Endodermal cell (in vitro differentiated cells): ENCODE results near the gene LSM14B. TPM values are rescaled to one million over a fixed set of nuclear protein-coding genes. Genes with fewer than 3 reads are reported as not detected.

Experiments
- DNase-seq: peaks from one replicate; pipeline ENCODE4 v3.0.0-alpha.2; 2017
- H3K27ac ChIP-seq: 2 replicates; pipeline ENCODE4 v1.5.1; 2013; ENCODE audit warnings: mild to moderate bottlenecking, low read depth, low read length, moderate library complexity
- H3K27me3 ChIP-seq: 2 replicates; pipeline ENCODE4 v1.6.1; 2013; ENCODE audit warnings: mild to moderate bottlenecking, low read length, moderate library complexity; ENCODE audit not compliant: insufficient read depth, control insufficient read depth, poor library complexity, severe bottlenecking
- H3K36me3 ChIP-seq: 2 replicates; pipeline ENCODE4 v1.7.0; 2013; ENCODE audit warnings: mild to moderate bottlenecking, low read length, moderate library complexity; ENCODE audit not compliant: control insufficient read depth, insufficient read depth
- H3K4me1 ChIP-seq: one replicate; pipeline ENCODE4 v1.7.0; 2013; ENCODE audit warnings: low read length; ENCODE audit not compliant: control insufficient read depth, insufficient read depth
- H3K4me3 ChIP-seq: 2 replicates; pipeline ENCODE4 v1.5.1; 2013; ENCODE audit warnings: mild to moderate bottlenecking, low read length, moderate library complexity
- H3K9ac ChIP-seq: 2 replicates; pipeline ENCODE4 v1.6.1; 2013; ENCODE audit warnings: mild to moderate bottlenecking, low read length, moderate library complexity; ENCODE audit not compliant: poor library complexity, severe bottlenecking; ENCODE audit errors: extremely low read depth
- H3K9me3 ChIP-seq: 2 replicates; pipeline ENCODE4 v1.6.1; 2013; ENCODE audit warnings: mild to moderate bottlenecking, low read length, moderate library complexity; ENCODE audit not compliant: control insufficient read depth
- H3K27ac Mint-ChIP-seq: 2 replicates; pipeline ENCODE4 v1.8.0; 2020; ENCODE audit warnings: mixed read lengths
- H3K27me3 Mint-ChIP-seq: 2 replicates; pipeline ENCODE4 v1.8.0; 2021; ENCODE audit warnings: mild to moderate bottlenecking, mixed read lengths; ENCODE audit not compliant: insufficient read depth
- H3K36me3 Mint-ChIP-seq: 2 replicates; pipeline ENCODE4 v1.8.0; 2020; ENCODE audit warnings: low read depth, mixed read lengths
- H3K4me1 Mint-ChIP-seq: 2 replicates; pipeline ENCODE4 v1.8.0; 2020; ENCODE audit warnings: mixed read lengths
- H3K4me3 Mint-ChIP-seq: 2 replicates; pipeline ENCODE4 v1.8.0; 2020; ENCODE audit warnings: mild to moderate bottlenecking, moderate library complexity, mixed read lengths
- H3K9me3 Mint-ChIP-seq: 2 replicates; pipeline ENCODE4 v1.8.0; 2020; ENCODE audit warnings: mild to moderate bottlenecking, mixed read lengths
- CTCF ChIP-seq: fragments of 200-600 bp; sonication (generic); conservative IDR thresholded peaks from 2 replicates; pipeline ENCODE4 v1.5.0; 2021; ENCODE audit warnings: antibody characterized with exemption, mild to moderate bottlenecking
- WGBS, 2 experiments: methylation state at CpG; one replicate each; pipeline versions ENCODE4 v1.1.5 to v1.1.7; 2013; ENCODE audit warnings: missing lambda C conversion rate in 2 of 2, mixed read lengths in 1 of 2; ENCODE audit not compliant: insufficient coverage in 1 of 2, insufficient read length in 1 of 2; 5-methylcytosine and 5-hydroxymethylcytosine counted together
- total RNA-seq, 2 donors: library from RNA; stranded (reverse); fragmentation: NEBNext Ultra II Directional in 1 of 2; extraction: Animal tissue kit (Norgen Biotek cat#: 25700) in 1 of 2; gene quantifications; 2 replicates in 1 of 2; 3 replicates in 1 of 2; pipeline ENCODE4 v1.2.1, GENCODE V29; 2021

LSM14B gene
- total RNA-seq, 2 donors from 2014 or later: 89.1 to 91.1 TPM

GRCh38 chr20:62171245-62171644 lies 49.0 kb downstream of the LSM14B start:
- Histone ChIP-seq H3K9ac (no peak overlapping the region), H3K36me3 (peaks cover 26% of the 10 kb centered on the region), H3K27me3 (no peaks in the 10 kb centered on the region), H3K27ac (no peak overlapping the region), H3K4me1 (no peaks in the 10 kb centered on the region), H3K4me3 (no peak overlapping the region), H3K9me3 (no peaks in the 10 kb centered on the region)
- no peaks in the 10 kb centered on the region for H3K4me1 Mint-ChIP-seq
- H3K27me3 Mint-ChIP-seq: no peaks in the 10 kb centered on the region
- TF ChIP-seq CTCF: no peak
- WGBS, 2 experiments: 95 to 98% methylated on average over 7 to 8 of the region's 8 CpGs
- H3K36me3 Mint-ChIP-seq: peaks cover 43% of the 10 kb centered on the region
- H3K27ac Mint-ChIP-seq: no peak overlapping the region
- H3K4me3 Mint-ChIP-seq: no peak overlapping the region
- H3K9me3 Mint-ChIP-seq: no peaks in the 10 kb centered on the region
- DNase-seq: no peak

GRCh38 chr20:62172666-62173065 lies 50.4 kb downstream of the LSM14B start:
- Mint-ChIP-seq H3K27me3 (no peaks in the 10 kb centered on the region), H3K36me3 (peaks cover 42% of the 10 kb centered on the region), H3K9me3 (no peaks in the 10 kb centered on the region), H3K4me3 (no peak overlapping the region), H3K27ac (no peak overlapping the region), H3K4me1 (no peaks in the 10 kb centered on the region)
- Histone ChIP-seq H3K36me3 (peaks cover 25% of the 10 kb centered on the region), H3K9ac (no peak overlapping the region), H3K27ac (no peak overlapping the region), H3K9me3 (no peaks in the 10 kb centered on the region), H3K4me1 (no peaks in the 10 kb centered on the region), H3K27me3 (no peaks in the 10 kb centered on the region), H3K4me3 (no peak overlapping the region)
- WGBS, 2 experiments: 93 to 96% methylated on average over 11 to 18 of the region's 18 CpGs
- TF ChIP-seq CTCF: no peak
- no peak for DNase-seq

- Mint-ChIP-seq H3K4me3 (no peak overlapping the region), H3K9me3 (no peaks in the 10 kb centered on the region), H3K36me3 (peaks cover 34% of the 10 kb centered on the region), H3K4me1 (no peaks in the 10 kb centered on the region), H3K27ac (peak overlapping the region; percentile 53), H3K27me3 (no peaks in the 10 kb centered on the region)
- no peak for TF ChIP-seq CTCF
- no peak for DNase-seq
- no peak overlapping the region for H3K9ac ChIP-seq
- no peaks in the 10 kb centered on the region for H3K27me3 ChIP-seq
- peaks cover 20% of the 10 kb centered on the region for H3K36me3 ChIP-seq
- no peaks in the 10 kb centered on the region for H3K9me3 ChIP-seq
- H3K27ac ChIP-seq: no peak overlapping the region
- H3K4me1 ChIP-seq: no peaks in the 10 kb centered on the region
- H3K4me3 ChIP-seq: no peak overlapping the region
- 92 to 96% methylated on average over 28 of the region's 28 CpGs for WGBS, 2 experiments
These were observed 51.9 kb downstream of the LSM14B start for GRCh38 chr20:62174021-62174804.
